Heart left ventricle (tissue), 16 donors: Measurements from ENCODE around the gene SPATA6. TPM values are rescaled to one million over a fixed set of nuclear protein-coding genes. Genes with fewer than 3 reads are reported as not detected.

Source experiments
- ATAC-seq, 4 donors: fragments of 200-7000 bp; cut with Tn5 transposase; one replicate each; pipeline ENCODE4 v1.9.1; 2020 to 2022; ENCODE audit warnings: moderate library complexity in 4 of 4, mild to moderate bottlenecking in 3 of 4, moderate number of reproducible peaks in 1 of 4
- DNase-seq, 5 donors: peaks; one replicate each; pipeline ENCODE4 v3.0.0-alpha.2; 2020
- H3K27ac ChIP-seq, 12 donors: fragments of 200-600 bp; sonication (generic) in 4 of 12; one replicate each; pipeline versions ENCODE4 v1.5.0 to v1.8.0; 2016 to 2022; ENCODE audit warnings: mild to moderate bottlenecking in 2 of 12
- H3K27me3 ChIP-seq, 9 donors: fragments of 200-600 bp; sonication (generic) in 2 of 9; one replicate each; pipeline versions ENCODE4 v1.5.1 to v1.8.0; 2016 to 2022; ENCODE audit warnings: mild to moderate bottlenecking in 3 of 9
- H3K36me3 ChIP-seq, 9 donors: fragments of 200-600 bp; sonication (generic) in 2 of 9; one replicate each; pipeline versions ENCODE4 v1.5.0 to v1.8.0; 2018 to 2022; ENCODE audit warnings: mild to moderate bottlenecking in 2 of 9
- H3K4me1 ChIP-seq, 12 donors: fragments of 200-600 bp; sonication (generic) in 4 of 12; one replicate each; pipeline versions ENCODE4 v1.5.0 to v1.8.0; 2016 to 2022; ENCODE audit warnings: mild to moderate bottlenecking in 3 of 12
- H3K4me3 ChIP-seq, 12 donors: fragments of 200-600 bp; sonication (generic) in 4 of 12; one replicate each; pipeline versions ENCODE4 v1.5.0 to v1.8.0; 2017 to 2022; ENCODE audit warnings: mild to moderate bottlenecking in 9 of 12, moderate library complexity in 4 of 12
- H3K9me3 ChIP-seq, 12 donors: fragments of 200-600 bp; sonication (generic) in 4 of 12; one replicate each; pipeline versions ENCODE4 v1.5.0 to v1.8.0; 2016 to 2022; ENCODE audit warnings: mild to moderate bottlenecking in 1 of 12
- CTCF ChIP-seq, 12 donors: fragments of 200-600 bp; sonication (generic) in 4 of 12; IDR thresholded peaks; one replicate each; pipeline versions ENCODE4 v1.5.0 to v1.8.0; 2018 to 2022; ENCODE audit warnings: antibody characterized with exemption in 12 of 12, mild to moderate bottlenecking in 5 of 12
- POLR2A ChIP-seq, 2 donors: fragments of 450-650 bp; IDR thresholded peaks; one replicate each; pipeline ENCODE4 v1.6.1; 2017; ENCODE audit warnings: antibody characterized with exemption in 2 of 2, mild to moderate bottlenecking in 2 of 2, moderate library complexity in 2 of 2
- WGBS, 4 donors: extraction: QIAGEN DNeasy Blood & Tissue Kit in 2 of 4; methylation state at CpG; one replicate each; pipeline versions ENCODE4 v1.1.5 to v1.1.7; 2013 to 2018; 5-methylcytosine and 5-hydroxymethylcytosine counted together
- intact Hi-C, 10 donors: fragments of 100-400 bp; cut with DNase I; formaldehyde crosslinking; loops; one replicate each; pipeline versions ENCODE4 v1.11.1 to v1.14.2; 2022
- polyA plus RNA-seq, 2 donors: library from polyadenylated mRNA; stranded (reverse); fragments of 200-250 nt; gene quantifications; one replicate each; pipeline ENCODE4 v1.2.3, GENCODE V29; 2013
- total RNA-seq, 9 donors: library from RNA; depleted of rRNA in 2 of 9; stranded (reverse); fragments of >200 nt in 2 of 9; fragmentation: NEBNext Ultra II Directional in 3 of 9; extraction: Animal tissue kit (Norgen Biotek cat#: 25700) in 3 of 9; gene quantifications; one replicate each; pipeline versions ENCODE4 v1.1.0 to v1.2.4, GENCODE V29; 2016 to 2023
- donor health status: ischemic (EF 13 %, LVEDD 7.1; RV severe dilation, severe dysfunction).
- donor health status: healthy with polysubstance abuse.
- donor health status: DM: no; HTN: yes; CAD: no.
- donor health status: DM: no; HTN: no; CAD: no.
- donor health status: ischemic (EF 25% LVEDD 6.9; RV normal size, moderate dysfunction).
- donor health status: ischemic (EF 25% LVEDD 5.7; RV mildly dilated, moderate dysfunction).
- donor health status: healthy.
- donor health status: DM: yes; HTN: yes; CAD: no.
- donor health status: ischemic (EF 35%, LVEDD 5.7; RV mildly dilated, moderate dysfunction).
- donor health status: nonischemic (EF 11% LVEDD 7.7; RV severe dilation, severe dysfunction).
- donor health status: DM: yes; HTN: yes; CAD: no.
- donor health status: PGD.
- donor health status: ischemic (EF 29% LVEDD 5.4; RV normal size, mild dysfunction).
- donor health status: nonischemic (EF 23%, LVEDD 6.1; RV moderate dilation, normal function).

The SPATA6 gene
- total and polyA plus RNA-seq, 11 donors, result 1.4 to 13.8 (median 5.5) TPM

- Histone ChIP-seq H3K9me3 (no peaks in the 10 kb centered on the region), H3K27me3 (no peaks in the 10 kb centered on the region), H3K36me3 (no peaks in the 10 kb centered on the region), H3K4me3 (peak overlapping the region in 10 of 12 donors; percentile 61 to 93 (median 74)), H3K27ac (peak overlapping the region; percentile 70 to 95 (median 86)), H3K4me1 (peaks cover 0 to 39% (median 19%) of the 10 kb centered on the region in 12 donors)
- ATAC-seq (peak in 2 of 4 donors; percentile 21 to 31), DNase-seq (peak in 4 of 5 donors; percentile 37 to 66 (median 42))
- no peak for TF ChIP-seq CTCF (IDR thresholded peaks at IDR 0.05)
- TF ChIP-seq POLR2A (IDR thresholded peaks at IDR 0.05), result no peak
- 19 to 35% (median 27%) methylated on average over 6 of the region's 6 CpGs for whole genome bisulfite sequencing, 4 donors
- intact Hi-C loops, result no loop called here
Measured at GRCh38 chr1:48470481-48470855, 1.5 kb downstream of the SPATA6 start.

GRCh38 chr1:48469616-48470480 is 2.2 kb downstream of the SPATA6 start:
- Histone ChIP-seq H3K27ac (peak overlapping the region; percentile 70 to 95 (median 86)), H3K4me1 (peaks cover 0 to 39% (median 19%) of the 10 kb centered on the region in 12 donors), H3K36me3 (no peaks in the 10 kb centered on the region), H3K9me3 (no peaks in the 10 kb centered on the region), H3K4me3 (peak overlapping the region in 10 of 12 donors; percentile 61 to 93 (median 74)), H3K27me3 (no peaks in the 10 kb centered on the region)
- 29 to 49% (median 34%) methylated on average over 12 of the region's 12 CpGs for WGBS, 4 donors
- TF ChIP-seq POLR2A (IDR thresholded peaks at IDR 0.05), result peak in 1 of 2 donors; percentile 24
- TF ChIP-seq CTCF (IDR thresholded peaks at IDR 0.05), result no peak
- ATAC-seq (peak; percentile 42 to 65 (median 64)), DNase-seq (peak; percentile 54 to 72 (median 67))
- intact Hi-C loops, result no loop called here

- ATAC-seq, result no peak
- 88 to 93% (median 91%) methylated on average over 1 of the region's 1 CpG for WGBS, 4 donors
- Histone ChIP-seq H3K4me3 (no peak overlapping the region), H3K36me3 (no peaks in the 10 kb centered on the region), H3K27ac (no peak overlapping the region), H3K27me3 (no peaks in the 10 kb centered on the region), H3K4me1 (peaks cover 0 to 30% (median 15%) of the 10 kb centered on the region in 12 donors), H3K9me3 (no peaks in the 10 kb centered on the region)
- no peak for DNase-seq
- intact Hi-C loops, result no loop called here
- TF ChIP-seq CTCF (IDR thresholded peaks at IDR 0.05), result no peak
- TF ChIP-seq POLR2A (IDR thresholded peaks at IDR 0.05), result no peak
Measured at GRCh38 chr1:48466594-48466993, 5.4 kb downstream of the SPATA6 start.

GRCh38 chr1:48462716-48463302 is 9.2 kb downstream of the SPATA6 start:
- H3K9me3 ChIP-seq, result no peaks in the 10 kb centered on the region
- intact Hi-C loops, result no loop called here
- no peak overlapping the region for H3K27ac ChIP-seq
- 78 to 94% (median 90%) methylated on average over 3 of the region's 3 CpGs for WGBS, 4 donors
- no peaks in the 10 kb centered on the region for H3K27me3 ChIP-seq
- ATAC-seq (no peak), DNase-seq (no peak)
- TF ChIP-seq POLR2A (IDR thresholded peaks at IDR 0.05) (no peak), CTCF (IDR thresholded peaks at IDR 0.05) (no peak)
- H3K4me3 ChIP-seq, result no peak overlapping the region
- no peaks in the 10 kb centered on the region for H3K36me3 ChIP-seq
- H3K4me1 ChIP-seq, result peaks cover 0 to 8% (median 0%) of the 10 kb centered on the region in 12 donors
